ENCODE data around the gene ARHGEF39.

ARHGEF39 gene, protein sequence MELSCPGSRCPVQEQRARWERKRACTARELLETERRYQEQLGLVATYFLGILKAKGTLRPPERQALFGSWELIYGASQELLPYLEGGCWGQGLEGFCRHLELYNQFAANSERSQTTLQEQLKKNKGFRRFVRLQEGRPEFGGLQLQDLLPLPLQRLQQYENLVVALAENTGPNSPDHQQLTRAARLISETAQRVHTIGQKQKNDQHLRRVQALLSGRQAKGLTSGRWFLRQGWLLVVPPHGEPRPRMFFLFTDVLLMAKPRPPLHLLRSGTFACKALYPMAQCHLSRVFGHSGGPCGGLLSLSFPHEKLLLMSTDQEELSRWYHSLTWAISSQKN

DNA sequence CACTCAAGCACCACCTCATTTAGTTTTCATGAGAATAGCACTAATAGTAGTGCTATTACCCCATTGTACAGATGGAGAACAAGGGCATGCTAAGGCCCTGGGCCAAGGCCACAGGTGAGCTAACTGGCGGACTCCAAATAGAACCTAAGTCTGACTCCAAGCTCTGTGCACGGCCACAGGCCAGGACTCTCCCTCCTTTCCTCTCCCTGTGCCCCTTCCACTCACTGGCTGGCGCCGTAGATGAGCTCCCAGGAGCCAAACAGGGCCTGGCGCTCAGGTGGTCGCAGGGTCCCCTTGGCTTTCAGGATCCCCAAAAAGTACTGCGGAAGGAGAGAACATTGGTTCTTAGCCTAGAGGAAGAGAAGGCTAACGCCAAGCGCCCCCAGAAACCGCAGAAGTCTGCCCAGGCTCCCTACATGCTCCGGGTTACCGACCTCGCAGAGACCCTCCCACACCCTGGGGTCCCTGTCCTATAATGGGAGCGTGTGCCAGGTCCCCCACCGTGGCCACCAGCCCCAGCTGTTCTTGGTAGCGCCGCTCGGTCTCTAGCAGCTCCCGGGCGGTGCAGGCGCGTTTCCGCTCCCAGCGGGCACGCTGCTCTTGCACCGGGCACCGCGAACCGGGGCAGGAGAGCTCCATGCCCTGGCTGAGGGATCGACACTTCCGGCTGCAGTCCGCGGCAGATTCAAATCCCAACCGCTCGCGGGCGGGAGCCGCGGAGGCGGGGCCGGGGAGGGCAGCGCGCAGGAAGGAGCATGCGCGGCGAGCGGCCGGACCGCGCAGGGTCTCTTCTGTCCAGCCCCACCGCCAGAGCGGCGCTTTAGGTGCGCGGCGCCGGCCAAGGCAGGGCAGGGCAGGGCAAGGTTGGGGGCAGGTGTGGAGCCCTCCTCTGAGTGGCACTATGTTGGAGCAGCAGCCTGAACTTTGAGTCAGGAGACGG lies at the start of gene ARHGEF39:
Gene ARHGEF39 (minus strand): TSS at position 665 of the 940 bp plus-strand sequence. CDS start 26 bp downstream, at position 639.
- ATAC-seq, result peak; percentile 87
- TF ChIP-seq SNAI2 (CRISPR knock-in tag; IDR thresholded peaks at IDR 0.05) (no peak), ZFP3 (CRISPR knock-in tag; IDR thresholded peaks at IDR 0.05) (0 out of 2 replicates have a peak, but pooled peaks have one; percentile 31)

DNA sequence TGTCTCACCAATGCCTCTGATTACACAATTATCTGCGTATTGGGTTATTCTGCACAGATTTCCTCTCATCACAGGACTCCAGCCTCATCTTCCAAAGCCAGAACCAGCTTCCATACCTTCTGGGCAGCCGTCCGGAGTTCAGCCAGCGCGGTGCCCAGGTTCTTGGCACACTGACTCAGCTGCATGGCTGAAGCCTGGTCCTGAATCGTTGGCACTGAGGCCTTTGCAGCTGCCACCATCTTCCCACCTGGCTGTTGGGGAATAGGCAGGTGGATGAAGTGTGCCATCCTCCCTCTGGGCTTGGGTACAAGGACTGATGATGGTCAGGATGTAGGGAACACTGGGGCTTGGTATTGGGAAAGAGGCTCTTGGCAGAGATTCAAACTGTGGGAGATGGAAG lies 49.1 kb upstream of the ARHGEF39 start:
- no peak for ATAC-seq
- TF ChIP-seq ZNF70 (CRISPR knock-in tag; IDR thresholded peaks at IDR 0.05) (no peak), RARB (CRISPR knock-in tag; IDR thresholded peaks at IDR 0.05) (no peak), POU6F1 (CRISPR knock-in tag; IDR thresholded peaks at IDR 0.05; ENCODE audit: borderline replicate concordance, low read depth) (no peak), ZFP30 (CRISPR knock-in tag; IDR thresholded peaks at IDR 0.05) (no peak), ZNF8 (CRISPR knock-in tag; IDR thresholded peaks at IDR 0.05) (no peak), TCF4 (CRISPR knock-in tag; IDR thresholded peaks at IDR 0.05; ENCODE audit: borderline replicate concordance) (no peak), ESRRG (CRISPR knock-in tag; IDR thresholded peaks at IDR 0.05) (no peak), PPARA (CRISPR knock-in tag; IDR thresholded peaks at IDR 0.05; ENCODE audit: borderline replicate concordance) (no peak), BACH2 (CRISPR knock-in tag; IDR thresholded peaks at IDR 0.05; ENCODE audit: borderline replicate concordance) (no peak), CSDC2 (CRISPR knock-in tag; IDR thresholded peaks at IDR 0.05) (no peak), ARNTL (CRISPR knock-in tag; IDR thresholded peaks at IDR 0.05; ENCODE audit: borderline replicate concordance, low read depth) (no peak), SNAI2 (CRISPR knock-in tag; IDR thresholded peaks at IDR 0.05) (no peak), TSHZ2 (CRISPR knock-in tag; IDR thresholded peaks at IDR 0.05) (no peak), ISL1 (CRISPR knock-in tag; IDR thresholded peaks at IDR 0.05) (no peak), ZNF565 (CRISPR knock-in tag; conservative IDR thresholded peaks at IDR 0.05; ENCODE audit: low read depth) (no peak), CSRNP3 (CRISPR knock-in tag; IDR thresholded peaks at IDR 0.05) (no peak), ZFP3 (CRISPR knock-in tag; IDR thresholded peaks at IDR 0.05) (no peak), TOX (CRISPR knock-in tag; IDR thresholded peaks at IDR 0.05; ENCODE audit: borderline replicate concordance) (no peak)
- TF ChIP-seq, protein P1, sequence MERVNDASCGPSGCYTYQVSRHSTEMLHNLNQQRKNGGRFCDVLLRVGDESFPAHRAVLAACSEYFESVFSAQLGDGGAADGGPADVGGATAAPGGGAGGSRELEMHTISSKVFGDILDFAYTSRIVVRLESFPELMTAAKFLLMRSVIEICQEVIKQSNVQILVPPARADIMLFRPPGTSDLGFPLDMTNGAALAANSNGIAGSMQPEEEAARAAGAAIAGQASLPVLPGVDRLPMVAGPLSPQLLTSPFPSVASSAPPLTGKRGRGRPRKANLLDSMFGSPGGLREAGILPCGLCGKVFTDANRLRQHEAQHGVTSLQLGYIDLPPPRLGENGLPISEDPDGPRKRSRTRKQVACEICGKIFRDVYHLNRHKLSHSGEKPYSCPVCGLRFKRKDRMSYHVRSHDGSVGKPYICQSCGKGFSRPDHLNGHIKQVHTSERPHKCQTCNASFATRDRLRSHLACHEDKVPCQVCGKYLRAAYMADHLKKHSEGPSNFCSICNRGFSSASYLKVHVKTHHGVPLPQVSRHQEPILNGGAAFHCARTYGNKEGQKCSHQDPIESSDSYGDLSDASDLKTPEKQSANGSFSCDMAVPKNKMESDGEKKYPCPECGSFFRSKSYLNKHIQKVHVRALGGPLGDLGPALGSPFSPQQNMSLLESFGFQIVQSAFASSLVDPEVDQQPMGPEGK (CRISPR knock-in tag; IDR thresholded peaks at IDR 0.05; ENCODE audit: borderline replicate concordance), result no peak

DNA sequence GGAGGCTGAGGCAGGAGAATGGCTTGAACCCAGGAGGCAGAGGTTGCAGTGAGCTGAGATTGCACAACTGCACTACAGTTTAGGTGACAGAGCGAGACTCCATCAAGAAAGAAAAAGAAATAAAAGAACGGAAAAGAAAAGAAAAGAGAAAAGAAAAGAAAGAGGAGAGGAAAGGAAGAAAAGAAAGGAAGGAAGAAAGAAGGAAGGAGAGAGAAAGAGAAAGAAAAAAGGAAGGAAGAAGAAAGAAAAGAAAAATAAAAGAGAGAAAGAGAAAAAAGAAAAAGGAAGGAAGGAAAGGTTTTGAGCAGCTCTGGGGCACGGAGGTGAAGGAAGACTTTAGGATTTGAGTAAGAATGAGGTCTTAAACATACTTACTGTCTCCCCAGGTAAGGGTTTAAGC lies 48.6 kb upstream of the ARHGEF39 start:
- no peak for ATAC-seq
- no peak for TF ChIP-seq OSR1 (CRISPR knock-in tag; IDR thresholded peaks at IDR 0.05)
- TF ChIP-seq POU6F1 (CRISPR knock-in tag; IDR thresholded peaks at IDR 0.05; ENCODE audit: borderline replicate concordance, low read depth), result no peak
